ENCODE results near the gene OR2D2.
"Not testable (repeated sequence)": the region's sequence is repeated elsewhere in the genome, so short reads cannot be mapped to it uniquely, and the experiment has no call there.

OR2D2 gene

DNA sequence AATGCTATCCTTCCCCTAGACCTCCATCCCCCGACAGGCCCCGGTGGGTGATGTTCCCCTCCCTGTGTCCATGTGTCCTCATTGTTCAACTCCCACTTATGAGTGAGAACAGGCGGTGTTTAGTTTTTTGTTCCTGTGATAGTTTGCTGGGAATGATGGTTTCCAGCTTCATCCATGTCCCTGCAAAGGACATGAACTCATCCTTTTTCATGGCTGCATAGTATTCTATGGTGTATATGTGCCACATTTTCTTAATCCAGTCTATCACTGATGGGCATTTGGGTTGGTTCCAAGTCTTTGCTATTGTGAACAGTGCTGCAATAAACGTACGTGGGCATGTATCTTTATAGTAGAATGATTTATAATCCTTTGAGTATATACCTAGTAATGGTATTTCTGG lies 4.6 kb downstream of the OR2D2 start:
- intact Hi-C loops (cut with DNase I); DNase-seq: not testable (repeated sequence)

DNA sequence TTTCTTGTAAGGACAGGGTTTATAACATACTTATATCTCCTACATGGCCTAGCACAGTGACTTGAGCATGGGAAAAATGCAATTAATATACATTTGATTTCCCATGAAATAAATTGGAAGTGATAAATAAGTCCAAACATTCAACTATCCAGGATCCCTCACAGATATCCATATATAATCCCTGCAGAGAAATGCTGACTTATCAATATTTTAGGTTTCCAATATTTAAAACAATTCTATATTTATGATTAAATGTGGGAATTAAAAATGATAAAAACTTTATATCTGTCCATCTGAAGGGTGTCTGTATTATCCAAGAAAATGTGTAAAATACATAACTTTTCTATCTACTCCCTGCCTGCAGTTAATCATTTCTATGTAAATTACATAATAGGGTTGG lies 9.5 kb downstream of the OR2D2 start:
- DNase-seq = no peak
- intact Hi-C loops (cut with DNase I) = no loop called here

DNA sequence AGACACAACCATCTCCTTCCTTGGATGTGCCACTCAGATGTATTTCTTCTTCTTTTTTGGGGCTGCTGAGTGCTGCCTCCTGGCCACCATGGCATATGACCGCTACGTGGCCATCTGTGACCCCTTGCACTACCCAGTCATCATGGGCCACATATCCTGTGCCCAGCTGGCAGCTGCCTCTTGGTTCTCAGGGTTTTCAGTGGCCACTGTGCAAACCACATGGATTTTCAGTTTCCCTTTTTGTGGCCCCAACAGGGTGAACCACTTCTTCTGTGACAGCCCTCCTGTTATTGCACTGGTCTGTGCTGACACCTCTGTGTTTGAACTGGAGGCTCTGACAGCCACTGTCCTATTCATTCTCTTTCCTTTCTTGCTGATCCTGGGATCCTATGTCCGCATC lies 15.4 kb downstream of the OR2D2 start:
- intact Hi-C loops (cut with DNase I) = no loop called here
- no peak for DNase-seq

DNA sequence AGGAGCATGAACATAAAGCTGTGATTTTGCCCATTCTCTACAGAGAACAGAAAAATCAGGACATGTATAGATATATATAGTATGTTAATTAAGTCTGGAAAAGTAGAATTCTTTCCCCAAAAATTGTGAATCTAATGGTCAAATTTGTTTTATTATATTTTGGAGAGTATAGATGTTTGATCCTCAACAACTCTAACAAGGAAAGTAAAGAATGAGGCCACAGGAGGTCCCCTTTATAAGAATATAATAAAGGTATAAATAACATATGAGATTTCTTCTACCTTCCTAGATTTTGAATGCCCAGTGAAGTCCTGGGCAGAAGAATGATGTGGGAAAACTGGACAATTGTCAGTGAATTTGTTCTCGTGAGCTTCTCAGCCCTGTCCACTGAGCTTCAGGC lies 16.0 kb downstream of the OR2D2 start, which contains the start of gene OR10A4:
OR10A4 (plus strand) TSS at position 301 of the 400 bp plus-strand sequence; CDS start at position 324, 23 bp downstream.
- no peak for DNase-seq
- intact Hi-C loops (cut with DNase I) = no loop called here

DNA sequence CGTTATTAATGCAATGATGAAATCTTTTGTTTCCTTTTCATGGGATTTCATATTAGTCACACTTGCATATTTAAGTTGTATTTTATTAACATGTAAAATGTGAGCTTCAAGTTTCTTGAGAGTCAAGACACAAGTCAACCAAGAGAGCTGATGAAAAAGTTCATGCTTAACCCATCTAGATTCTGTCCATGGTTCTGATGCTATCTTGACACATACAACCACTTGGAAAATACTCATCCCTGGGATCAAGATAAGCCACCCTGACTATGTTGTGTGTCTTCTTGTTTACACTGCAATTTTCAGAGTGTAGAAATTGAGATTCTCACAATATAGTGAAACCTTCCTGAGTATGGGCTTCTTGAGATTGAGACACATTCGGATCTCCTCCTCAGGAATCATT lies 16.5 kb downstream of the OR2D2 start:
- DNase-seq = no peak
- intact Hi-C loops (cut with DNase I) = no loop called here

DNA sequence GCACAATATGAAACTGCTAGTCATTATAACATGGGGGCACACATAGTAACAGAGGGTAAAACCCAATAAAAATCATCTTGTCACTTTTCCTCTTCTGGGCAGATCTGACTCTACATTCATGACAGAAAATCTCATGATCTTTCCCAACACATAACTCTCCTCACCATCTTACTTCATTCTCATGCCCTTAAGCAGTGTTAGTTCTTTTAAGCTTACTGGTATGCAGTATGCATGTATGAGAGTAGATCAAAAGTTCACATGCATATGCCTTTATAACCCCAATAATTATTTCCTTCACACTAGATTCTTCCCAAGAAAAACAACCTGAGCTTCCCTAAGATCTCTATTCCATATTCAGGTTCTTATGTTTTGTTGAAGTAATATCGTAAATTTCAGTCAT lies 21.0 kb downstream of the OR2D2 start:
- no peak for DNase-seq
- intact Hi-C loops (cut with DNase I) = no loop called here

DNA sequence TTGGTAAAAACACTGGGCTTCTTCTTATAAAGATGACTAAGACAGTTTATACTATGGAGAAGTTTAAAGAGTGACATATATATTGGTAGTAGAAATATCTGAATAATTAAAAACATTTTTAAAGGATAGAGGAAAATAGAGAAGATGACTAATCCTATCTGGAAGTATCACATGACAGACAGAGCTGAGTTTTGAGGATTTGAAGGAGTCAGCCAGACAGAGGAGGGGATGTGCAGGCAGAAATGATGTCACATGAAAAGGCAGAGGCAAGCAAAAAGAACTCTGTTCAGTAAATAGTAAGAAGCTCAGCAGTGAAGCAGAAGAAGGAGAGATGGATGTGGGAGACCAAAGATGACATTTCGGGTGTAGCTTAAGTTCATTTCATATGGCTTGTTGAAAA lies 27.9 kb downstream of the OR2D2 start:
- DNase-seq = no peak
- intact Hi-C loops (cut with DNase I) = no loop called here

DNA sequence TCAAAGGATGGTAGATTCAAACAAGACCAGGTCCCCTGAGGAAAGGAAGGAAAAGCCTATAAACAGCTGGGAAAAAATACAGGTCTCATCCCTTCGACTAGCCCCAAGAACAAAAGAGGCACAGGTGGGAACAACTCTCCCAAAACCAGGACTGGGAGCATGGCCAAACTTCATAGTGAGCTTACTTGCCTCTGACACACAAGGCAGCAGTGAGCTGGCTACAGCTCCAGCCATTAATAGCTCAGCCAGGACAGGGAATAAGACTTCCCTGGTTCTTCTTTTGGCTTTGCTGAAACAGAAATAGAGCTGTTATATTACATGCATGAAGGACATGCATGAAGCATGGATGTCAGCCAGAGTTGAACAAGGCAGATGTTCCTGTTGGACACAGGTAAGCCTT lies 29.3 kb downstream of the OR2D2 start, which contains the start of gene OR10A2:
OR10A2 (plus strand) TSS at position 97 of the 400 bp plus-strand sequence. CDS start 6,698 bp downstream, outside the sequence.
- intact Hi-C loops (cut with DNase I) = no loop called here
- DNase-seq = peak in 2 of 10 donors; percentile 10

DNA sequence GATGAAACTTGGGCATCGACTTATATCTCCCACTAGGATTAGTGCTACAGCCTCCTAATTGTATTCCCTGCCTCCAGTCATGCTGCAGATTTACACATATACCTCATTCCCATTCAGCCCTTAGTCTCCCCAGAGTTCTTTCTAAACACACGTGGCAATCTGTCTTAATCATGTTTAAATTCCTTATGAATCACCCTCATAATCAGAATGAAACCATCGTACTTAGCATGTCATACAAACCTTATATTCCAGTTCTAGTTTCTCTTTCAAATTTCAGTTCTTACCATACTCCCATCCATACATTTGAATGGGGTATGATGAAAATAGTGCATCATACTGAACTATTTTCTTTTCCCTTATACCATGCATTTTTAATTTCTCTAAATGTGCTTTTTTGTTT lies 35.4 kb downstream of the OR2D2 start:
- intact Hi-C loops (cut with DNase I) = no loop called here
- DNase-seq = no peak

DNA sequence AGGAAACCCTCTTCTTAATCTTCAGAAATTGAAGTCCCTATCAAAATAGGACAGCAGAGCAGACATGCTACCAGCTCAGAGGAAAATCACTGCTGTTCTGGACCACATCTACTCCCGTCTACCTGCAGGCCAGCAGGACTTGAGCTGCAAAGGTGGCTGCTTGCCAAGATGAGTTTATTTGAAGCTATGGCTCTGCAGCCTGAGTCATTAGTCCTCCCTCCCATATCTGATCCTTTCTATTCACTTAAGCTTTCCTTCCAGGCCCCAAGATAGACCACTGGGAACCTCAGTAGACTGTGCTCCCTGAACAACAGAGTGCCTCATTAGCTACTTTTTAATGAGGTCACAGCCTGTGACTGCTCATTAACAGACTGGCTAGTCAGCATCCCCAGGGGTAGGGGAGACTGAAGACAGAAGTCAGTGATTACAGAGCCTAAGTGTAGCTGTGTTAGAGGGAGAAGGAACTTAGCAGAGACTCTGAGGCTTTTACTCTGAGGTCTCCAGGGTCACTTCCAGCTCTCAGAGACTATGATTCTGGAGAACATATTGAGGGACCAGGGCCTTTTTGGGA lies 36.2 kb downstream of the OR2D2 start:
- intact Hi-C loops (cut with DNase I) = no loop called here
- DNase-seq = peak in 1 of 10 donors; percentile 7

DNA sequence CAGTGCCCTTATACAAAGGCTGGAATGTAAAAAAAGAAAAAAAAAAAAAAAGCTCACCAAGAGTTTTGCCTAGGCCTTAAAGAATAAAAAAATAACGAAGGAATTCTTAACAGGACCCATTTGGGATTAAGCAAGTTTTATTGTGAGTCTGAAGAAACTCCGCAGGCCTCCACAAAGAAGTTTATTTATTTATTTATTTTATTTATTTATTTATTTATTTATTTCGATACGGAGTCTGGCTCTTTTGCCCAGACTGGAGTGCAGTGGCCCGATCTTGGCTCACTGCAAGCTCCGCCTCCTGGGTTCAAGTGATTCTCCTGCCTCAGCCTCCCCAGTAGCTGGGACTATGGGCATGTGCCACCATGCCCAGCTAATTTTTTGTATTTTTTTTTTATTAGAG lies 37.5 kb downstream of the OR2D2 start:
- intact Hi-C loops (cut with DNase I); DNase-seq: not testable (repeated sequence)

DNA sequence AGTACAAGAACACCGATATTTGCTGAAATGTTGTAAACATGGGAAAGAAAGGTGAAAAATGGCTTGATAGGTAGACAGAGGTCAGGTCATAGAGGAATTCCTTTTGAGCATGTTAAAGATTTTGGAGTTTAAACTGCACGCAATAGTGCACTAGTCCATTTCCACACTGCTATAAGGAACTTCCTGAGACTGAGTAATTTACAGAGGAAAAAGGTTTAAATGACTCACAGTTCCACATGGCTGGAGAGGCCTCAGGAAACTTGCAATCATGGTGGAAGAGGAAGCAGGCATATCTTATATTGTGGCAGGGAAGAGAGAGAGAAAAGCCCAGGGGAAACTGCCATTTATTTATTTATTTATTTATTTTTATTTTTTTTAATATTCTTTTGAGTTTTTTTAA lies 41.8 kb downstream of the OR2D2 start:
- DNase-seq = no peak
- intact Hi-C loops (cut with DNase I) = no loop called here

DNA sequence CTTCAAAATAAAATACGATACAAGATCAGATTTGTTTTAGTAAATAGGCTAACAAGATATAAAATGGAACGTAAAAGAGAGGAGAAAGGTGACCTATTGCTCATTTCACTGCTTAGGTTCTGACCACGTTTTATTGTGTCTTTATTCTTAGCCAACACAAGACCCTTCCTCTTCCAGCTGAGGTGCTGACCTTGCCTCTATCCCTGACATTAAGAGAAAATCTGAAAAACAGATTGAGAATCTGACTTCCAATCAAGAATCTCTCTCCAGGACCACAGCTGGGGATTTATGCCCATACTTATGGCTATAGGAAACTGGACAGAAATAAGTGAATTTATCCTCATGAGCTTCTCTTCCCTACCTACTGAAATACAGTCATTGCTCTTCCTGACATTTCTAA lies 46.9 kb downstream of the OR2D2 start, which contains the start of gene OR10A5:
OR10A5 (plus strand) TSS at position 301 of the 400 bp plus-strand sequence; CDS start at position 301, 0 bp downstream.
- intact Hi-C loops (cut with DNase I) = no loop called here
- DNase-seq = no peak

DNA sequence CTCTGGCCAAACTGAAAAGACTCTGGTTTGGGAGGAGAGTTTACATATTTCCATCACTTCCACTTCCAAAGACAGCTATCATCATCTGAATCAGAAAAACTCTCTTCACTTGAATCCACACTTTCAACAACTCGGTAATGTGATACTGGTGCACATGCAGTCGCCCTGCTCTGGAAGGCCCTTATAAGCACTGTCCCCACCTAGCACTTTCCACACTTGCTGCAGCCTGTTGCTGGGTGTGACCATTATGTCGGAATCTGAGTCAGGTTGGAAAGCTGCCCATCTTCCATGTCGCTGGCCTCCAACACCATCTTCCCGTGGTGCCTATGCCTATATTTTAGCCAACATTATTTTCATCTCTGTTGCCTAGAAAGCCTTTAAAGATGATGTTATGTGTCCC lies 47.9 kb downstream of the OR2D2 start:
- intact Hi-C loops (cut with DNase I) = no loop called here
- no peak for DNase-seq

DNA sequence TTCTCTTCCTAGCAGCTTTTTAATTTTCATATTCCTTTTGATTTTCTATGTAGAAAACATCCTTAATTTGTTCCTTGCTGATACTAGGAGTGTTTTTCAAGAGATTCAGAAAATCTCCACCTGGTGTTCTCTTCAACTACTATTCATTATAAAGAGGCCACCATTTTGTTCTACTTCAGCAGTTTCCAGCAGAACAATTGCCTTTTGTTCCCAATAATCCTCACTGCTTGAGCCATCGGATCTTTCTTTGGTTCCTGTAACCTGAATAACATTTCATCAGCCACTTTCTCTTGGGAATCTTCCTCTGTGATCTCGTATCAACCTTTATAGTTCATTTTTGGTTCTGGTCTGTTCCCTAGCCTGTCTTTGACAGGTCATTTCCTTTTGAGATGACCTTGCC lies 48.6 kb downstream of the OR2D2 start:
- DNase-seq = no peak
- intact Hi-C loops (cut with DNase I) = no loop called here

DNA sequence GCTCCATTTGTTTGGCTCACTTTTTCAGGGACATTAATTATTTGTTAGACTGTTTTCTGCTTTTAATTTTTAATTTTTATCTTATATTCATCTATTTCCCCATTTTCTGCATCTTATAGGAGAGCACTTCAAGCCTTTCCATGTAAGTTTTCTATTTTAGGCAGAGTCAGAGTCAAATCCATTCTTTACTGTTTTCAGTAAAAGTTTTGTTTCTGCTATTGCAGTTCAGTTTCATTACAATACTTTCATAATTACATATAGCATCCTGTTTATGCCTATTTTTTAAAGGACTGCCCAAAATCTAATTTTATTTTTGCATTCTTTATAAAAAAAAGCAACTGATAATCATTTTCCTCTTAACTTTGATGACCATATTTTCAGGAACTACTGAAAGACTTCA lies 50.6 kb downstream of the OR2D2 start:
- intact Hi-C loops (cut with DNase I) = no loop called here
- DNase-seq = no peak

Measured in posterior cingulate gyrus (tissue), 11 donors.